ENCODE data around the gene TWF1.
"Not testable (repeated sequence)": the region's sequence is repeated elsewhere in the genome, so short reads cannot be mapped to it uniquely, and the experiment has no call there.

The TWF1 gene

DNA sequence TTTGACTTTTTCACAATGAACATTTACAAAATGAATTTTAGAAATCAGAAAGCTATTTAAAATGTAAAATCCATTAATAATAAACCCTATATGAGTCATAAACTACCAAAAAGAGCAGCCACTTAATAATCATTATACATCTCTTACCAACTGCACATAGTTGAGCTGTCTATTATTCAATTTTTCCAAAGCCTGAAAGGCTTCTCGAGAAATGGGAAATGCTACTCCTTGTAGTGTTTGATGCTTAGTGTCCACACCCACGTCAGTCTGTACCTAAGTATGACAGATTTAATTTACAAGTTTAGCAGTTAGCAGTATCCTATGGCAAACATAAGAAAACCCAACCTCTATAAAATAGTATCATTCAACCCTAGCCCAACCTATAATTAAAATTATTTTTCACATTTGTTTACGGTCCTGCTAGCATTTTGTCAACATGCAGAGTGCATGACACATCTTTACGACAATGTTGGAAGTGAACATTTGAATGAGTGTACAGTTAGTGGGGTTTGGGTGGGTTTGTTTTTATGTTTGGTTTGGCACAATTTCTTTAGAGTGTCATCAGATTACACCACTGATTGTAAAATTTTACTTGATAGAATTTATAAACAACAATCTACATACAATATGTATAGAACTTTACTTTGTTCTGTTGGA is 8.4 kb downstream of the TWF1 start:
- no peak for DNase-seq

DNA sequence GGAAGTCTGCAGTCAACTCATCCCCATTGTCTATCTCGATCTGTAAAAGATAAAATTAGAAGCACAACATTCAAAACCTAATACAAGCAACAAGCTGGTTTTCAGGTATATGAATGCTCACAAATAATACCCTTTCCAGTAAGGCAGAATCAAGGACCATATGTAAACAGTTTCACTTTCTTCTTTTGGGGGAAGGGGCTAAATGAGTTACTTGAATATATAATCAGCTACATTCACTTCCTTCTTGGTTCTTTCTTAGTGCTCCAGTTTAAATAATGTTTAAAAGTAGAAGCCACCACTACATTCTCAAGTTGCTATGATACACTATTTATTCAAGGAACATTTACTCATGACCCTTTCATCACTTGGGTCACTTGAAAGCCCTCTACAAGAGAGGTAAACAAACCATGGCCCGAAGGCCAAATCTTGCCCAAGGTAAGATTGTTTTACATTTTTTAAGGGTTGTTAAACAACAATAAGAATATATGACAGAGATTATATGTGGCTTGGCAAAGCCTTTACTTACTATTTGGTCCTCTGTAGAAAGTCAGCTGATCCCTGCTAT is 10.3 kb downstream of the TWF1 start:
- peak; percentile 19 for DNase-seq

DNA sequence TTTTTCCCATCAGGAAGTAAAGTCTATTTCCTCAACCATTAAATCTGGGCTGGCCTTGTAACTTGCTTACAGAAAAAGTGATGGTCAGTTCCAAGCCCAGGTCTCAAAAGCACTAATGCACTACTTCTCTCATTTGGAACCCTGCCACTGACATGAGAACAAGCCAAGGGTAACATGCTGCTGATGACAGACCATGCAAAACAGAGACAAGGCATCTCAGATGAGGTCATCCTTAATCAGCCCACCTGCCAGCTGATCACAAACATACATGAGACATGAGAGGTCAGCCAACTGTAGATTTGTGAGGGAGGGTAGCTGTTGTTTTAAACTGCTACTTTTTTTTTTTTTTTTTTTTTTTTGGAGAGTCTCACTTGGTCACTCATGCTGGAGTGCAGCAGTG is 16.2 kb downstream of the TWF1 start:
- peak; percentile 4 for DNase-seq

DNA sequence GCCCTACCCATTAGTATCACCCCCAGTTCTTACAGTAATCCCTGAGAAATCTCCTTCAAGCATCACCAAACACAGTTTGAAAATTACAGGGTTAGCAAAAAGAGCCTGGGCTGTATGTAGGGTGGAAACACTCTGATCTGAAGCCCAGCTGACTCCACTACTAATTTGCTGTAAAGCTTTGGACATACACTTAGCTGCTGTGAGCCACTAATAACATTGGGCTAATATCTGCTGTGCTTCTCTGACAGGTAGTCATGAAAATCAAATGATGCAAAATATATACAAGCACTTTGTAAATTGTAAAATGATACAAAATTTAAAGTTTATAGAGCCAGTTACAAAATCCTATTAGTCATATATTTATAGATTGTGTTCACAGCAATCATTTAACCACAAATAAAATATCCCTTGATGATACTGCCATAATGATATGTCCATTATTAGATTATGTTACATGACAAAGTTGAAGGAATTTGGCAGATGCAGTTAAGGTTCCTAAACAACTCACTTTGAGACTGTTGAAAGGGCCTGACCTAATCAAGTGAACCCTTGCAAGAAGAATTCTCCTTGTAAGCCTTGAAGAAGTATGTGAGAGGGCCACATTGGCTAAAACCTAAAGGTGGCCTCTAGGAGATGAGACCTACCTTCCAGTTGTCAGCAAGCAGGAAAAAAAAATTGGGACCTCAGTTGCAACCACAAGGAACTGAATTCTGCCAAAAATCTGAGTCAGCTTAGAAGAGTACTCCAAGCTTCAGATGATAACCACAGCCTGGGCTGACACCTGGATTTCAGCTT is 19.0 kb downstream of the TWF1 start:
- no peak for DNase-seq

GRCh38 chr12:43776498-43776897 is 29.6 kb downstream of the TWF1 start:
- no peak for DNase-seq

- DNase-seq = no peak
Observed at GRCh38 chr12:43766291-43766690, 39.8 kb downstream of the TWF1 start.

- DNase-seq = no peak
Observed at GRCh38 chr12:43764528-43764927, 41.6 kb downstream of the TWF1 start.

DNA sequence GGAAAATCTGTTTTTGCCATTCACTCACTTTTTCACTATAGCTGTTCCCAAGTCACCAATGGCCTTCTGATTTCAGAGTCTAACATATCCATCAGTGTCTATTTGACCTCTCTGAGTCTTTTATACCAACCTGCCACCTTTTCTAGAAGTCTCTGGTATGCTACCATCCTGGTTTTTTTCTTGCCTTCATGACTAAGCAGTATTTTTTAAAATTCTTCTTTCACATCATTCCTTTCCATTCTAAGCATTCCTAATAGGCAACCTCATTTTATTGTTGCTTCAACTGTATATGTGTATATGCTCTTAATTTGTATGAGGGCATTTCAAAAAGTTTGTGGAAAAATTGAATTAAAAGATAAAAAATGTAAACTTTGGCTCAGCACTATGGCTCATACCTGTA is 42.3 kb downstream of the TWF1 start:
- no peak for DNase-seq

DNA sequence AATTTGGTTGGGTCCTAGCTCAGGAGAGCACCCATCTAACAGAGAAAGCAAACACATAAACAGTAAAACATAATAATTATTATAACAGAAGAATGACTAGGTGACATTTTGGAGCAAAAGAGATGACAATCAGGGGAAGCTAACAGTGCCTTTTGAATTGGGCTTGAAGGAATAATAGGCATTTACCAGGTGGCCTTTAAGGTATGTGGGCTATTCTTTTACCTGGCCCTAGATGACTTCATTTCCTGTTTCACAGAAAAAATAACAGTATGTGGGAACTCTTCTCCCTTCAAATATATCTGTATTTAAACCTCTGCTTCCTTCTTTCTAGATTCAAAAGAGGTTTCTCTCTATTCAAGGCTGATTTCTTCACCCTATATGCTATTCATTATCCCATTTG is 43.5 kb downstream of the TWF1 start:
- DNase-seq = no peak

DNA sequence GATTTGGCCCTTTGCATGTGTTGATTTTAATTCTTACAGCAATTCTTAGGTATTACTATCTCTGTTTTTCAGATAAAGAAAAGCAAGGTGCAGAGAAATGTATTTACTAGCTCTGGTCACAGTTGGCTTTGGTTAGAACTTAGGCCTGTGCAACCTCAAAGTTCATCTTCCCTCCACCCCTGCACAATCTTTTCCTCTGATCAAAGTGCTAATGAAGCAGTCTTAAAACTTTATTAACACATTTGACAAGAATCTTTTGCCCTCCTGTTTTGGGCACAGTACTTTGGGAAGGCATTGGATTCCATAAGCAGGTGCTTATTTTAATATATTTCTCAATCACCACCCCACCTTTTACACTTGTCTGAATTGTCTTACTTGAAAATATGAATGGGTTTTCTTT is 44.6 kb downstream of the TWF1 start:
- no peak for DNase-seq

- no peak for DNase-seq
Observed at GRCh38 chr12:43760396-43760795, 45.7 kb downstream of the TWF1 start.

DNA sequence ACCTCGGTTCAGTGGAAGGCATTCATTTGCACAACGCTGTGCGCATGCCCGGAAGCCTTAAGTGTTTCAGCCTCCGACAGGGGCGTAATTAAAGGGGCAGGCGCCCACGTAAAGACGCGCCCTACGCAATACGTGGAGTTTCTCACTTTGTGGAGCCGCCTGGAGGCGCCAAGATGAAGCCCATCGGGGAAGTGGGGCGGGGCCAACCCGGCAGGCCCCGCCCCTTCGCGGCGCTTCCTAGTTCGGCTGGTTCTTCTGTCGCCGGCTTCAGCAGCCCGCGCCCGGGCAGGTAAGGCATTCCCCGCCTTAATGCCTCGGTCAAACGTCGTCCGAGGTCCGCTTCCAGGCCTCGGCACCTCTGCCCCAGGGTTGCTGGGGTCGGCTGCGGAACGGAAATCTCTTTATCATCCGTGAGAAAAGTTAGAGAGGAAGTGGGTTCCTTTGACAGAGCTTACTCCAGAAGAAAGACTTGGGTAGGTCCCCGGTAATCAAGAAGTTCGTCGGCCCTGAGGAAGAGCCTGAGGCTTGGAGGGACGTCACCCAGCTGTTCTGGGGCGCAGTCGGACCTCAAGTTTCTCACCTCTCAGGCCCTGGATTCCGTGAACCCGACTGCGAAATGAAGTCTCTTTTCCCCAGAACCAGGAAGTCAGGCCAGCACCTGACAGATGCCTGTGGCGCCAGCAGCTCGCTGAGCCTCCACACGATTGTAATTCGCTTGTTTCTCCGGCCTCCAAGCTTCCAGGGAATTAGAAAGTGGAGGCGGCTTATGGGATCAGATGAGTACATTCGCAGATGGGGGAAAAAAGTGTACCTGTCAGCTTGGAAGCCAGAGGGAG is 47.2 kb downstream of the TWF1 start, which contains the start of the genes IRAK4 and PUS7L:
IRAK4 (plus strand) TSS at position 224 of the 836 bp plus-strand sequence. CDS start 9,161 bp downstream, outside the sequence.
PUS7L (minus strand) TSS at position 63 of the 836 bp plus-strand sequence. CDS start 3,545 bp downstream, outside the sequence.
- peak; percentile 98 for DNase-seq

DNA sequence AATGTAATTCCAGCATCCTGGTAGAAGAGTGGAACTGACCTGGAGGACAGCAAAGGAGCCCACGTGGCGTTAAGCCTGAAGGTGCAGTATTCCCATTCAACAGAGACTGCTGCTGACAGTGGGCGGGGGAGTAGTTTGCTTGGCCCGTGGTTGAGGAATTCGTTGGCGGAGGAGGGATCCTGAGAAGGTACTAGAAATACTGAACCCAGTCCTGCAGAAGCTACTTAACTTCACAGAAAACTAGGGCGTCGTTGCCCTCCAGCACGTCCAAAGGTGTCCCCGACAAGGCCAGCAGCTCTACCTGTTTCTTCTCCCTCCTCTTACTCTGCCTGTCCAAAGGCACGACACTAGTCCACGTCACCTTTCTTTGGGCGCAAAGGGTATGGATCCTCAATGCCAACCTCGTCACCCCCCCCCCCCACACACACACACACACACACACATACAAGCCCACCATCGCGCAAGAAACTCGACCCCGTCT is 47.8 kb downstream of the TWF1 start:
- DNase-seq = no peak

- DNase-seq = no peak
Observed at GRCh38 chr12:43754015-43754414, 52.1 kb downstream of the TWF1 start.

GRCh38 chr12:43751360-43751759 is 54.8 kb downstream of the TWF1 start:
- DNase-seq = not testable (repeated sequence)

DNA sequence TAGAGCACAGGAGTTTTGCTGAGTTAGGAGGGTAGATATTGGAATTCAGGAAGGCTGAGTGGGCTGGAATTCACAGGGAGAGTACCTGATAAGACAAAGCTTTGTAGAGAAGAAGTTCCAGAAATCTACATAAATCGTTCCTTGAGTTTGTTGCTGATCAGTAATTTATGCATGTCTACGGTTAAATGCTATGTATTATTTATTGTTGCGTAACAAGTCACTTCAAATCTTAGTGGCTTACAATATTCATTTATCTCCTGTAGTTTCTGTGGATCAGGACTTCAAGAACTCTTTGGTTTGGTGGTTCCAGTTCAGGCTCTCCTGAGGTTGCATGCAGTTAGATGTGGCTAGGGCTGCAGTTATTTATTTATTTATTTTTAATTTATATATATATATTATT is 55.3 kb downstream of the TWF1 start:
- no peak for DNase-seq

DNA sequence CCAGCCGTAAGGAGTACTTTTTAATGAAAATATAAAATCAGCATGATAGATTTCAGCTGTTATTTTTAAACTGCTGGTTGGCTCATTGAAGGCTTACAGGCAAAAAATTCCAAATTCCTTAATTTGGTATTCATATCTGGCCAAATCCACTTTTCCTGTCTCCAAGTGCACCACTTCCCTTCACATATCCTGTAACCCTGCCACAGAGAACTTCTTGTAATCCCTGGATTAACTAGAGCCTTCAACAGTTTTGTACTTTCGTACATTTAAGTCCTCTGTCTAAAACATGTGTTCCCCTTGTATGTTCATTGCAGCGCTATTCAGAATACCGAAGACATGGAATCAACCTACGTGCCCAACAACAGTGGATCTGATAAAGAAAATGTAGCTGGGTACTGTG is 57.1 kb downstream of the TWF1 start:
- DNase-seq = no peak

- no peak for DNase-seq
Observed at GRCh38 chr12:43744826-43745225, 61.3 kb downstream of the TWF1 start.
